ENCODE data around the gene SPATA9. TPM values are rescaled to one million over a fixed set of nuclear protein-coding genes. Genes with fewer than 3 reads are reported as not detected.
"Not testable (repeated sequence)": the region's sequence is repeated elsewhere in the genome, so short reads cannot be mapped to it uniquely, and the experiment has no call there.

The SPATA9 gene
- total RNA-seq, 1 donor from 2014 or later = not detected

GRCh38 chr5:95710651-95711500 is 28.1 kb upstream of the SPATA9 start:
- not testable (repeated sequence) for H3K36me3 Mint-ChIP-seq (ENCODE audit: low read depth); H3K27ac Mint-ChIP-seq; DNase-seq; H3K4me3 Mint-ChIP-seq; H3K9me3 Mint-ChIP-seq
- H3K27me3 Mint-ChIP-seq = peaks cover 34% of the 10 kb centered on the region
- intact Hi-C loops (cut with micrococcal nuclease) = loop anchor here (10.0 kb wide), 2 partner anchors 634 to 824 kb away; no protein-coding TSS in a partner anchor
- H3K4me1 Mint-ChIP-seq = peaks cover 20% of the 10 kb centered on the region

DNA sequence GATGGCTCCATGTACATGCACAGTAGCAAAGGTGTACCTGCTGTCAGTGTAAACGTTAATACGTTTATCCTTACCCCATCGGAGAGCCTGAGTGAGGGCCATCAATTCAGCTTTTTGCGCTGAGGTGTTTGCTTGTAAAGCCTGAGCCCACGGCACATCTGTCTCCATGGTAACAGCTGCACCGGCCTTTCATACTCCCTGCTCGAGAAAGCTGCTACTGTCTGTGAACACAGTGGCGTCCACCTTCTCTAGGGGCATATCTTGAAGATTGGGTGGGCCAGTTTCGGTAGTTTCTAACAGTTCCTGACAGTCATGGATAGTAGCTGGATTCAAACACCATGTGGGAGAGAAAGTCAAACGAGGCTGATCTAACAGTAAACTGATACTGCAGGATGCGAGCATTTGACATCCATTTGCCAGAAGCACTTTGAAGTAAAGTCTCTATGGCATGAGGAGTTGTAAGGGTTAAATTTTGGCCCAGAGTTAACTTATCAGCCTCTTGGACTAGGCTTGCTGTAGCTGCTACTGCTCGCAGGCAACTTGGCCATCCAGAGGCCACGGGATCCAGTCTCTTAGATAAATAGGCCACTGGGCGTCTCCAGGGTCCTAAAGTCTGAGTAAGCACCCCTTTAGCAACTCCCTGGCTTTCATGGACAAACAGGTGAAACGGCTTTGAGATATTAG is 27.3 kb upstream of the SPATA9 start:
- peaks cover 14% of the 10 kb centered on the region for H3K4me1 Mint-ChIP-seq
- intact Hi-C loops (cut with micrococcal nuclease) = loop anchor here (10.0 kb wide), 2 partner anchors 635 to 825 kb away; no protein-coding TSS in a partner anchor
- no peak overlapping the region for H3K27ac Mint-ChIP-seq
- DNase-seq = no peak
- peaks cover 35% of the 10 kb centered on the region for H3K27me3 Mint-ChIP-seq
- no peak overlapping the region for H3K4me3 Mint-ChIP-seq
- no peaks in the 10 kb centered on the region for H3K36me3 Mint-ChIP-seq (ENCODE audit: low read depth)
- no peaks in the 10 kb centered on the region for H3K9me3 Mint-ChIP-seq

DNA sequence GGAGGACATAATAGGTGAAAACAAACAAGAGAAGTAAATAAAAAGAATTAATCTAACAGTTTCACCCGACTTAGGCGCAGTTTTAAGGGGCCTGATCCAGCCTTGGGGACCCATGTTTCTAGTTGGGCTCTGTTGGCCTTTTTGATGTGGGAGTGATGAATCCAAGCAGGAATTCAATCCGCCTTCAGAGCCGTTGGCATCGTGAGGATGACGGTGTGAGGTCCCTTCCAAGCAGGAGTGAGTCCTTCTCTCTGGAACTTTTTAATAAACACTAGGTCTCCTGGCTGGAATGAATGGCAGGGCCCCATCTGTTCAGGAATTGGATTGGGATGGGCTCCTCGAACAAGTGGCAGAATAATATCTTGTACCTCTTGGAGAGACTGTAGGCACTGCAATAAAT is 26.1 kb upstream of the SPATA9 start:
- H3K9me3 Mint-ChIP-seq = no peaks in the 10 kb centered on the region
- no peaks in the 10 kb centered on the region for H3K36me3 Mint-ChIP-seq (ENCODE audit: low read depth)
- intact Hi-C loops (cut with micrococcal nuclease) = no loop called here
- H3K4me1 Mint-ChIP-seq = peaks cover 9% of the 10 kb centered on the region
- H3K27ac Mint-ChIP-seq = no peak overlapping the region
- DNase-seq = no peak
- no peak overlapping the region for H3K4me3 Mint-ChIP-seq
- H3K27me3 Mint-ChIP-seq = peaks cover 35% of the 10 kb centered on the region

GRCh38 chr5:95707534-95708188 is 24.9 kb upstream of the SPATA9 start:
- H3K27ac Mint-ChIP-seq; H3K36me3 Mint-ChIP-seq (ENCODE audit: low read depth); intact Hi-C loops (cut with micrococcal nuclease); H3K4me1 Mint-ChIP-seq; H3K9me3 Mint-ChIP-seq; DNase-seq; H3K4me3 Mint-ChIP-seq: not testable (repeated sequence)
- H3K27me3 Mint-ChIP-seq = peaks cover 39% of the 10 kb centered on the region

DNA sequence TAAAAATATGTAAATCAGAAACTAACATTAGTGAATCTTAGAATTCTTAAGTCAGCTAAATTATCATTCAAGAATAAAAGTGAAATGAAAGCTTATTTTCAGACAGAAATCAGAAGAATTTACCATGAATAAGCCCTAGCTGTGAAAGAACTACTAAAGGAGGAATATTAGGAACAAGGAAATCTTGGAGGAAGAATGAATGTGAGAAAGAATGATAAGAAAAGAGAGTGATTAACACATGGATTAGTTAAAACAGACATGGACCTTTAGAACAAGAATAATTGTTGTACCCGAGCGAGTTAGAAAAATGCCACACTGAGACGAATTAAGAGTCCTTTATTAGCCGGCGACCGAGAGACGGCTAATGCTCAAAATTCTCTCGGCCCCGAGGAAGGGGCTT is 24.3 kb upstream of the SPATA9 start:
- Mint-ChIP-seq H3K9me3 (no peaks in the 10 kb centered on the region), H3K27ac (no peak overlapping the region), H3K4me3 (no peak overlapping the region), H3K36me3 (ENCODE audit: low read depth) (no peaks in the 10 kb centered on the region), H3K4me1 (no peaks in the 10 kb centered on the region), H3K27me3 (peaks cover 36% of the 10 kb centered on the region)
- intact Hi-C loops (cut with micrococcal nuclease) = no loop called here
- DNase-seq = no peak

- peaks cover 37% of the 10 kb centered on the region for H3K27me3 Mint-ChIP-seq
- DNase-seq; H3K27ac Mint-ChIP-seq; H3K36me3 Mint-ChIP-seq (ENCODE audit: low read depth); H3K4me1 Mint-ChIP-seq; H3K4me3 Mint-ChIP-seq; H3K9me3 Mint-ChIP-seq; intact Hi-C loops (cut with micrococcal nuclease): not testable (repeated sequence)
Measured at GRCh38 chr5:95706196-95706595, 23.4 kb upstream of the SPATA9 start.

GRCh38 chr5:95704150-95704549 is 21.4 kb upstream of the SPATA9 start:
- Mint-ChIP-seq H3K9me3 (no peaks in the 10 kb centered on the region), H3K4me3 (no peak overlapping the region), H3K27me3 (peaks cover 44% of the 10 kb centered on the region), H3K27ac (no peak overlapping the region), H3K36me3 (ENCODE audit: low read depth) (no peaks in the 10 kb centered on the region), H3K4me1 (no peaks in the 10 kb centered on the region)
- intact Hi-C loops (cut with micrococcal nuclease) = no loop called here
- no peak for DNase-seq

DNA sequence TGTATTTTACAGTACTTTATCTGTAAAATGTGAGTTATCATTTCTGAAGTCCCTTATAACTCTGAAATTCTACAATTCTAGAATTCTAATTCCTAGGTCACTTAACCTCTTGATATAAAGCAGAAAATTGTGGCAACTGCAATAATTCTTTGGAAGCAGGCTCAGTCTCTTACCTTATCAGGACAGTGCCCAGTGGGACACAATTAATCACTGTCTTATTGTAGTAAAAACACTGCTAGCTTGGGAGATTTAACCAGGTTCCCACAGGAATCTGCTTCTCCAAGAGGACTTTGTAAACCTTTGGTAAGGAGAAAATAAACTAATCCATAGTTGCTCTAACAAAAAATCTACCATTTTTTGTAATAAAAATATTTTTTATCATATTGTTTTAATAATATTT is 18.3 kb upstream of the SPATA9 start:
- no peaks in the 10 kb centered on the region for H3K4me1 Mint-ChIP-seq
- no peak overlapping the region for H3K4me3 Mint-ChIP-seq
- H3K9me3 Mint-ChIP-seq = no peaks in the 10 kb centered on the region
- H3K27me3 Mint-ChIP-seq = peaks cover 46% of the 10 kb centered on the region
- H3K27ac Mint-ChIP-seq = no peak overlapping the region
- intact Hi-C loops (cut with micrococcal nuclease) = no loop called here
- H3K36me3 Mint-ChIP-seq (ENCODE audit: low read depth) = no peaks in the 10 kb centered on the region
- DNase-seq = no peak

GRCh38 chr5:95699337-95699736 is 16.5 kb upstream of the SPATA9 start:
- Mint-ChIP-seq H3K4me1 (no peaks in the 10 kb centered on the region), H3K36me3 (ENCODE audit: low read depth) (no peaks in the 10 kb centered on the region), H3K9me3 (no peaks in the 10 kb centered on the region), H3K27ac (no peak overlapping the region), H3K4me3 (no peak overlapping the region), H3K27me3 (peaks cover 46% of the 10 kb centered on the region)
- DNase-seq = no peak
- intact Hi-C loops (cut with micrococcal nuclease) = no loop called here

DNA sequence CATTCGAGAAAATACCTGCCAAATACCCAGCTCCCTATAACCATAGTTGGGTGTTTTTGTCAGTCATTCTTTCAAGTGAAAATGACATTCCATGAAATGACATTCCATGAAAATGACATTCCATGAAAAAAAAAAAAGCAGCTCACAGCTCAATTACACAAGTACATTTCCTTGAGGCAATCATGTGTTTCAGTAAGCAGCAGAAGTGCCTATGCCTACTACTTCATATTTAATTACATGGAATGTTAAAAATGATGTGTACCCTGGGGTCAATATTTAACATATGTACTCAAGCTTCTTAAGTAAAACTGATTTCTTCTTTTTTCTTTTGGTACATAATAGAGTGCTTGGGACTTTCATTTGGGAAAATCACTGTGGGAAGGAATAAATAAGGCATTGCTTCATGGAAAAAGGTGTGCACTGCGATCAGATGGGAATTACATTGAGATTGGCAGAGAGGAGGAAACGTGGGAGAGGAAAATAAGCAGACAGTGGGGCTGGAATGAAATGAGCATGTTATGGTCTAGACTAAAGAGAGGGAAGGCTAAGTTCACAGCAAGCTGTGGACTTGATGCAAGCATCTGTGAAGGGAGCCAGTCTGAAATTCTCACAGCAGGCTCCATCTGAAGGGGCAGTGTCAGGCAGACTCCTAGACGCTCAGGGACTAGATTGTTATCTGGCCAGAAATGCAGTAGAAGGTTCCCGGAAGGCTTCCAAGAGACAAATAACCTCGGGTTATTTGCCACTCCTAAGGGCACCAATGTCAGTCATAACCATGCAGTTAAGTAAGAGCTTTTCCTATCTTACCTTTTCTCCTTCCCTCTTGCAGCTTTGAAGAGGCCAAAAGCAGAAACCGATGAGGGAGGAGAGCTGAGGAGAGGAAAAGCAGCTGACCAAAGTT is 15.2 kb upstream of the SPATA9 start:
- H3K36me3 Mint-ChIP-seq (ENCODE audit: low read depth) = no peaks in the 10 kb centered on the region
- intact Hi-C loops (cut with micrococcal nuclease) = no loop called here
- no peaks in the 10 kb centered on the region for H3K4me1 Mint-ChIP-seq
- H3K9me3 Mint-ChIP-seq = no peaks in the 10 kb centered on the region
- H3K27ac Mint-ChIP-seq = no peak overlapping the region
- no peak for DNase-seq
- peaks cover 41% of the 10 kb centered on the region for H3K27me3 Mint-ChIP-seq
- H3K4me3 Mint-ChIP-seq = no peak overlapping the region

GRCh38 chr5:95690333-95690732 is 7.5 kb upstream of the SPATA9 start:
- Mint-ChIP-seq H3K36me3 (ENCODE audit: low read depth) (no peaks in the 10 kb centered on the region), H3K27ac (no peak overlapping the region), H3K27me3 (peaks cover 20% of the 10 kb centered on the region), H3K4me1 (no peaks in the 10 kb centered on the region), H3K9me3 (no peaks in the 10 kb centered on the region), H3K4me3 (no peak overlapping the region)
- DNase-seq = no peak
- intact Hi-C loops (cut with micrococcal nuclease) = no loop called here

GRCh38 chr5:95689680-95690079 is 6.9 kb upstream of the SPATA9 start:
- intact Hi-C loops (cut with micrococcal nuclease) = no loop called here
- no peaks in the 10 kb centered on the region for H3K36me3 Mint-ChIP-seq (ENCODE audit: low read depth)
- no peak overlapping the region for H3K27ac Mint-ChIP-seq
- H3K27me3 Mint-ChIP-seq = peaks cover 23% of the 10 kb centered on the region
- H3K4me1 Mint-ChIP-seq = no peaks in the 10 kb centered on the region
- H3K4me3 Mint-ChIP-seq = no peak overlapping the region
- DNase-seq = no peak
- H3K9me3 Mint-ChIP-seq = no peaks in the 10 kb centered on the region

- Mint-ChIP-seq H3K9me3 (no peaks in the 10 kb centered on the region), H3K27ac (no peak overlapping the region), H3K27me3 (peaks cover 28% of the 10 kb centered on the region), H3K4me1 (no peaks in the 10 kb centered on the region), H3K4me3 (no peak overlapping the region), H3K36me3 (ENCODE audit: low read depth) (no peaks in the 10 kb centered on the region)
- no peak for DNase-seq
- intact Hi-C loops (cut with micrococcal nuclease) = no loop called here
Measured at GRCh38 chr5:95686651-95687050, 3.9 kb upstream of the SPATA9 start.
